AG09309 (cell line): ENCODE measurements around the gene CHD9.
A peak's percentile ranks its signal among the peaks of the same experiment; 100 is the strongest.
"Not testable (repeated sequence)": the region's sequence is repeated elsewhere in the genome, so short reads cannot be mapped to it uniquely, and the experiment has no call there.

Experiments
- DNase-seq: peaks from one replicate; pipeline ENCODE4 v3.0.0-alpha.2; 2010; ENCODE audit warnings: low read depth
- H3K4me3 ChIP-seq: 2 replicates; pipeline ENCODE4 v1.5.1; 2011; ENCODE audit warnings: mild to moderate bottlenecking, low read depth, low read length, moderate library complexity; ENCODE audit not compliant: control insufficient read depth
- CTCF ChIP-seq: IDR thresholded peaks from 2 replicates; pipeline ENCODE4 v1.5.1; 2011; ENCODE audit warnings: mild to moderate bottlenecking, low read depth, low read length, inconsistent platforms; ENCODE audit not compliant: insufficient read depth, control insufficient read depth; ENCODE audit errors: missing control alignments

CHD9 gene

GRCh38 chr16:53257001-53257400 lies 202.2 kb downstream of the CHD9 start:
- DNase-seq = peak; percentile 4
- H3K4me3 ChIP-seq = no peak overlapping the region
- no peak for TF ChIP-seq CTCF

- DNase-seq = no peak
- TF ChIP-seq CTCF = no peak
These were observed 204.0 kb downstream of the CHD9 start for GRCh38 chr16:53258809-53259208.

GRCh38 chr16:53261276-53261675 lies 206.5 kb downstream of the CHD9 start:
- TF ChIP-seq CTCF = no peak

More at GRCh38 chr16:53258809-53259208, 204.0 kb downstream of the CHD9 start:
- H3K4me3 ChIP-seq = no peak overlapping the region

GRCh38 chr16:53262645-53263044 lies 207.9 kb downstream of the CHD9 start:
- no peak for DNase-seq
- no peak for TF ChIP-seq CTCF

More at GRCh38 chr16:53261276-53261675, 206.5 kb downstream of the CHD9 start:
- H3K4me3 ChIP-seq = no peak overlapping the region
- DNase-seq = no peak

GRCh38 chr16:53266156-53266555 lies 211.4 kb downstream of the CHD9 start:
- no peak for DNase-seq
- H3K4me3 ChIP-seq = no peak overlapping the region
- TF ChIP-seq CTCF = no peak

More at GRCh38 chr16:53262645-53263044, 207.9 kb downstream of the CHD9 start:
- no peak overlapping the region for H3K4me3 ChIP-seq

- H3K4me3 ChIP-seq, DNase-seq: not testable (repeated sequence)
These were observed 223.7 kb downstream of the CHD9 start for GRCh38 chr16:53278498-53278897.

- TF ChIP-seq CTCF = no peak
- H3K4me3 ChIP-seq = no peak overlapping the region
- no peak for DNase-seq
These were observed 226.5 kb downstream of the CHD9 start for GRCh38 chr16:53281280-53281679.
